SJCRH30 (cell line): ENCODE data around the gene SHISAL1. TPM values are rescaled to one million over a fixed set of nuclear protein-coding genes. Genes with fewer than 3 reads are reported as not detected.

Source experiments
- DNase-seq, 2 experiments: peaks; one replicate each; pipeline ENCODE4 v3.0.0-alpha.2; 2015 to 2020
- H3K27ac ChIP-seq: fragments of 250-450 bp; sonication (Bioruptor Pico); 2 replicates; pipeline ENCODE4 v1.5.1; 2020; ENCODE audit warnings: mild to moderate bottlenecking, moderate library complexity
- H3K27me3 ChIP-seq: fragments of 250-450 bp; sonication (Bioruptor Pico); 2 replicates; pipeline ENCODE4 v1.5.1; 2020; ENCODE audit warnings: mild to moderate bottlenecking, moderate library complexity
- H3K36me3 ChIP-seq: fragments of 250-450 bp; sonication (Bioruptor Pico); 2 replicates; pipeline ENCODE4 v1.5.1; 2020; ENCODE audit warnings: mild to moderate bottlenecking, moderate library complexity
- H3K4me1 ChIP-seq: fragments of 250-450 bp; sonication (Bioruptor Pico); 2 replicates; pipeline ENCODE4 v1.5.1; 2020; ENCODE audit warnings: mild to moderate bottlenecking, moderate library complexity
- H3K4me3 ChIP-seq: fragments of 250-450 bp; sonication (Bioruptor Pico); 2 replicates; pipeline ENCODE4 v1.5.1; 2020; ENCODE audit warnings: mild to moderate bottlenecking, moderate library complexity
- H3K9me3 ChIP-seq: fragments of 250-450 bp; sonication (Bioruptor Pico); replicated peaks from 2 replicates; pipeline ENCODE4 v1.5.1; 2020; ENCODE audit warnings: mild to moderate bottlenecking, moderate library complexity
- total RNA-seq: library from RNA; depleted of rRNA; stranded (reverse); fragments of >200 nt; shearing (Covaris generic); gene quantifications from 2 replicates; pipeline ENCODE4 v1.2.3, GENCODE V29; 2014; rRNA removed

The SHISAL1 gene
- total RNA-seq: not detected in 2 replicates

- 0 out of 2 replicates have a peak, but pooled peaks cover 3% of the 10 kb centered on the region for H3K27me3 ChIP-seq
- H3K4me1 ChIP-seq: peaks cover 6% of the 10 kb centered on the region
- no peaks in the 10 kb centered on the region for H3K36me3 ChIP-seq
- H3K4me3 ChIP-seq: no peak within 1 kb of the TSS
- DNase-seq: no peak
- H3K9me3 ChIP-seq: no peaks in the 10 kb centered on the region
- no peak within 1 kb of the TSS for H3K27ac ChIP-seq
Measured at GRCh38 chr22:44312766-44313165, at the start of gene SHISAL1. TSS of gene SHISAL1 (minus strand) at chr22:44312951. CDS start at chr22:44300945, 12,006 bp downstream.

- Histone ChIP-seq H3K36me3 (no peaks in the 10 kb centered on the region), H3K4me3 (no peak overlapping the region), H3K27ac (no peak overlapping the region), H3K9me3 (no peaks in the 10 kb centered on the region), H3K27me3 (peaks cover 4% of the 10 kb centered on the region; the same call in 1 of the 2 replicates), H3K4me1 (peaks cover 10% of the 10 kb centered on the region)
- no peak for DNase-seq
Measured at GRCh38 chr22:44361391-44362126, 48.8 kb upstream of the SHISAL1 start.

- Histone ChIP-seq H3K27ac (no peak overlapping the region), H3K4me3 (no peak overlapping the region), H3K9me3 (no peaks in the 10 kb centered on the region), H3K36me3 (no peaks in the 10 kb centered on the region), H3K27me3 (peaks cover 4% of the 10 kb centered on the region; the same call in 1 of the 2 replicates), H3K4me1 (peaks cover 3% of the 10 kb centered on the region; the same call in 1 of the 2 replicates)
- DNase-seq: no peak
Measured at GRCh38 chr22:44360668-44361381, 48.1 kb upstream of the SHISAL1 start.

GRCh38 chr22:44360306-44360667 is 47.5 kb upstream of the SHISAL1 start:
- peaks cover 4% of the 10 kb centered on the region; the same call in 1 of the 2 replicates for H3K27me3 ChIP-seq
- H3K9me3 ChIP-seq: no peaks in the 10 kb centered on the region
- H3K4me3 ChIP-seq: no peak overlapping the region
- no peaks in the 10 kb centered on the region for H3K36me3 ChIP-seq
- H3K4me1 ChIP-seq: peaks cover 2% of the 10 kb centered on the region; the same call in 1 of the 2 replicates
- no peak overlapping the region for H3K27ac ChIP-seq
- no peak for DNase-seq

GRCh38 chr22:44359496-44360110 is 46.9 kb upstream of the SHISAL1 start:
- no peak for DNase-seq
- no peak overlapping the region for H3K27ac ChIP-seq
- H3K27me3 ChIP-seq: peaks cover 4% of the 10 kb centered on the region; the same call in 1 of the 2 replicates
- H3K4me3 ChIP-seq: no peak overlapping the region
- H3K36me3 ChIP-seq: no peaks in the 10 kb centered on the region
- no peaks in the 10 kb centered on the region for H3K9me3 ChIP-seq
- peaks cover 2% of the 10 kb centered on the region; the same call in 1 of the 2 replicates for H3K4me1 ChIP-seq

GRCh38 chr22:44358709-44359440 is 46.1 kb upstream of the SHISAL1 start:
- DNase-seq: no peak
- Histone ChIP-seq H3K4me1 (peaks cover 2% of the 10 kb centered on the region; the same call in 1 of the 2 replicates), H3K4me3 (no peak overlapping the region), H3K36me3 (no peaks in the 10 kb centered on the region), H3K9me3 (no peaks in the 10 kb centered on the region), H3K27me3 (peaks cover 4% of the 10 kb centered on the region; the same call in 1 of the 2 replicates), H3K27ac (no peak overlapping the region)

GRCh38 chr22:44357966-44358465 is 45.3 kb upstream of the SHISAL1 start:
- Histone ChIP-seq H3K27me3 (peaks cover 4% of the 10 kb centered on the region; the same call in 1 of the 2 replicates), H3K4me1 (no peaks in the 10 kb centered on the region; the same call in 1 of the 2 replicates), H3K4me3 (no peak overlapping the region), H3K36me3 (no peaks in the 10 kb centered on the region), H3K9me3 (no peaks in the 10 kb centered on the region), H3K27ac (no peak overlapping the region)
- no peak for DNase-seq

GRCh38 chr22:44357296-44357965 is 44.7 kb upstream of the SHISAL1 start:
- no peak overlapping the region for H3K4me3 ChIP-seq
- no peaks in the 10 kb centered on the region for H3K9me3 ChIP-seq
- H3K36me3 ChIP-seq: no peaks in the 10 kb centered on the region
- no peak overlapping the region for H3K27ac ChIP-seq
- no peak for DNase-seq
- peaks cover 4% of the 10 kb centered on the region; the same call in 1 of the 2 replicates for H3K27me3 ChIP-seq
- H3K4me1 ChIP-seq: no peaks in the 10 kb centered on the region

- no peaks in the 10 kb centered on the region for H3K36me3 ChIP-seq
- H3K9me3 ChIP-seq: no peaks in the 10 kb centered on the region
- DNase-seq: no peak
- H3K4me1 ChIP-seq: no peaks in the 10 kb centered on the region
- no peak overlapping the region for H3K4me3 ChIP-seq
- H3K27ac ChIP-seq: no peak overlapping the region
- peaks cover 4% of the 10 kb centered on the region; the same call in 1 of the 2 replicates for H3K27me3 ChIP-seq
Measured at GRCh38 chr22:44355716-44356070, 42.9 kb upstream of the SHISAL1 start.

GRCh38 chr22:44354288-44354687 is 41.5 kb upstream of the SHISAL1 start:
- no peak for DNase-seq
- H3K27ac ChIP-seq: no peak overlapping the region
- peaks cover 4% of the 10 kb centered on the region; the same call in 1 of the 2 replicates for H3K27me3 ChIP-seq
- no peaks in the 10 kb centered on the region for H3K4me1 ChIP-seq
- H3K4me3 ChIP-seq: no peak overlapping the region
- H3K9me3 ChIP-seq: no peaks in the 10 kb centered on the region
- H3K36me3 ChIP-seq: no peaks in the 10 kb centered on the region

GRCh38 chr22:44353041-44353440 is 40.3 kb upstream of the SHISAL1 start:
- H3K27me3 ChIP-seq: peaks cover under 1% of the 10 kb centered on the region; the same call in 1 of the 2 replicates
- H3K27ac ChIP-seq: no peak overlapping the region
- DNase-seq: no peak
- no peak overlapping the region for H3K4me3 ChIP-seq
- H3K36me3 ChIP-seq: no peaks in the 10 kb centered on the region
- H3K4me1 ChIP-seq: no peaks in the 10 kb centered on the region
- H3K9me3 ChIP-seq: no peaks in the 10 kb centered on the region

- no peak overlapping the region for H3K27ac ChIP-seq
- no peak overlapping the region for H3K4me3 ChIP-seq
- no peaks in the 10 kb centered on the region for H3K4me1 ChIP-seq
- no peaks in the 10 kb centered on the region for H3K9me3 ChIP-seq
- H3K27me3 ChIP-seq: no peaks in the 10 kb centered on the region
- DNase-seq: no peak
- H3K36me3 ChIP-seq: no peaks in the 10 kb centered on the region
Measured at GRCh38 chr22:44352378-44353035, 39.8 kb upstream of the SHISAL1 start.

GRCh38 chr22:44351685-44352377 is 39.1 kb upstream of the SHISAL1 start:
- peak; percentile 44 to 49 for DNase-seq
- H3K27ac ChIP-seq: no peak overlapping the region
- H3K9me3 ChIP-seq: no peaks in the 10 kb centered on the region
- no peaks in the 10 kb centered on the region for H3K27me3 ChIP-seq
- no peaks in the 10 kb centered on the region for H3K4me1 ChIP-seq
- H3K36me3 ChIP-seq: no peaks in the 10 kb centered on the region
- H3K4me3 ChIP-seq: no peak overlapping the region
